GM21447 (cell line): ENCODE results near the gene MAP3K8.
A peak's percentile ranks its signal among the peaks of the same experiment; 100 is the strongest.

Source experiments
- ATAC-seq: cut with Tn5 transposase; IDR thresholded peaks from one replicate; pipeline ENCODE4 v1.9.1; 2021; ENCODE audit not compliant: unreplicated experiment

MAP3K8 gene

DNA sequence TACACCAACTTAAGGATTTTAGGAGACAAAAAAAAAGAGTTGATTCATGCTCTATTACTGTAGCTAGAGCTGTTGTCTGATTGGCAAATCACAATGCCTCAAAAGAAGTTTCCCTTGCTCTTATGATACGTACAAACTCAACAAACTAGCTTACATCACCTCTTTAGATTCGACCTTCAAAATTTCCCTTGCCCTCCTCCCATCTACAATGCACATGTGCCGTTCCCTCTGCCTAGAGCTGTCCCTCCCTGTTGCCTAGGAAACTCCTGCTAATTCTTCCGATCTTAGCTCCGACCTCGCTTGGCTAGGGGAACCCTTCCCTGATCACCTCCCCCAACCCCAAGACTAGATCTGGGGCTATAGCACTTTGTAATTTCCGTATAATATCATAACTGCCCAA lies 55.4 kb downstream of the MAP3K8 start:
- ATAC-seq, result no peak

DNA sequence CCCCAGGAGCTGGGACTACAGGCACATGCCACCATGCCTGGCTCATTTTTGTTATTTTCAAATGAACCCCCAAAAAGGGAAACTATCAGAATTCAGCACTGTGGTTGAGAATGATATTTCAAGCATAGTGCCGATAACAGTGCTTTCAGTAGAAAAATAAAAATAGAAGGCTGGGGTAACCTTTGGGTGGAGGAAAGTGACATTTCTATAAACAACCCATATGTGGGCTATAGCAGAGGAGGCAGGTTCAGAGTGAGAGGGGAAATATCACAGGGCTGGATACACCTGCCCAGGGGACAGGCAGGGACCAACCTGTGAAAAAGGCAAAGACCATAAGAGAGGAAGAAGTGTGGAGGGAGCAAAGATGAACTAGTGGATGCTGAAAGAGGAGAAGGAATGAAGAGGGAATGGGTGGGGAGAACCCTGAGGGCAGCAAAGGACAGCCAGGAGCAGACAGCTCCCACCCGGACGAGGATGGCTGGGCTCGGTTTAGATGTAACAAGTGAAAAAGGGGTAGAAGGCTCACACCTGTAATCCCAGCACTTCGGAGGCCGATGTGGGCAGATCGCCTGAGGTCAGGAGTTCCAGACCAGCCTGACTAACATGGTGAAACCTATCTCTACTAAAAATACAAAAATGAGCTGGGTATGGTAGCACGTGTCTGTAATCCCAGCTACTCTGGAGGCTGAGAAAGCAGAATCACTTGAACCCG lies 56.5 kb downstream of the MAP3K8 start:
- ATAC-seq, result peak; percentile 40

DNA sequence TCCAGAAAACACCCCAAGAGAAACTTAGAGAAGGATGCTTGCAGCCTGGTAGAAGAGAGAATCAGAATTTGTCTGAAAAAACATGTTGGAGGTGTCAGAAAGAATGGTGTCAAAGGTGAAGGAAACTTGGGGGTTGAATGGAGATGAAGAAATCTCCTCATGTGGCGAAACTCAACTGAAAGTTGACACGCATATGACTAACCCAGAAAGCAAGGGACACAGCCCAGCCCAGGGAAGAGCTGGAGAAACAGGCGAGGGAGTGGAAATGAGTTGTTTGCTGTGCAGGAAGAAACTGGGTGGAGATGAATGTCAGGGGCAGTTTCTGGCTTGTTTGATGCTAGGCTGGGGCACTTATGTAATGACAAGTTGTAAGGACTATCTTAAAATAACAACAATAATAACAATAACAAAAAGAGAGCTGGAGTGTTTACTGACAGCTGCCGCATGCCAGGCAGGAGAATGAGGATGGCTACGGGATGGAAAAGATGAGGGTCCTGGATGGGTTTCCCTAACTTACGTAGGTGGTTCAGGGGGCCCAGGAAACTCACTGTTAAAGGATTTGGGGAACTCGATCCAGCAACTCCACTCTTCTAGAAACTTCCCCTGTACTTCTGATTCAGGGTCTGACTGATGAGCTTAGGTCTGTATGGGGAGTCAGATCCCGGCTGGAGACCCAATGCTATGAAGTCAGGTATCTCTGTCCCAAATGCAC lies 57.4 kb downstream of the MAP3K8 start:
- no peak for ATAC-seq

DNA sequence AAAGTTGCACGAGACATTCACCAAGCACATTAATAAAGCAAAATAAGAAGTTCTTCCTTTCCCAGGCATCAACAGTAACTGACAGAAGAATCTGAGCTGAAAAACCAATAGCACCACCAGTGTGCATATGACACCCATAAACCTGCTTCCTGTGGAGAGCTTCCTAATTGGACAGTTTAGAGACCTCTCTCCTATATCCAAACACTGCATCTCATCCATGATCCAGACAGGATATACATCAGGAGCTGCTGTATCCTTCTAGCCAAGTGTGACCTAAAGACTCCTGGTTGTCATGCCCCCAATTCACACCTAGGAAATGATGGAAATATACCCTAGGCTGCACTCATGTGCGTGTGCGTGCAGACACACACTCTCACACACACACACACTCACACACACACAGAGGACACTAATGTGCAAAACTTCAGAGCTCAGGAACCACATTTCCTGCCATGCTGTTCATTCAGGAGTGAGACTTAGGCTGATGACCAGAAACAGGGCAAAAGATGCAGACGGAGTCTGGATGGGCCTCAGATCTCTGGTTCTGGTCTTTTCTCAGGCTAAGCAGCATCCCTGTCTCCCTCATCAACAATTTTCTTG lies 58.0 kb downstream of the MAP3K8 start:
- no peak for ATAC-seq

DNA sequence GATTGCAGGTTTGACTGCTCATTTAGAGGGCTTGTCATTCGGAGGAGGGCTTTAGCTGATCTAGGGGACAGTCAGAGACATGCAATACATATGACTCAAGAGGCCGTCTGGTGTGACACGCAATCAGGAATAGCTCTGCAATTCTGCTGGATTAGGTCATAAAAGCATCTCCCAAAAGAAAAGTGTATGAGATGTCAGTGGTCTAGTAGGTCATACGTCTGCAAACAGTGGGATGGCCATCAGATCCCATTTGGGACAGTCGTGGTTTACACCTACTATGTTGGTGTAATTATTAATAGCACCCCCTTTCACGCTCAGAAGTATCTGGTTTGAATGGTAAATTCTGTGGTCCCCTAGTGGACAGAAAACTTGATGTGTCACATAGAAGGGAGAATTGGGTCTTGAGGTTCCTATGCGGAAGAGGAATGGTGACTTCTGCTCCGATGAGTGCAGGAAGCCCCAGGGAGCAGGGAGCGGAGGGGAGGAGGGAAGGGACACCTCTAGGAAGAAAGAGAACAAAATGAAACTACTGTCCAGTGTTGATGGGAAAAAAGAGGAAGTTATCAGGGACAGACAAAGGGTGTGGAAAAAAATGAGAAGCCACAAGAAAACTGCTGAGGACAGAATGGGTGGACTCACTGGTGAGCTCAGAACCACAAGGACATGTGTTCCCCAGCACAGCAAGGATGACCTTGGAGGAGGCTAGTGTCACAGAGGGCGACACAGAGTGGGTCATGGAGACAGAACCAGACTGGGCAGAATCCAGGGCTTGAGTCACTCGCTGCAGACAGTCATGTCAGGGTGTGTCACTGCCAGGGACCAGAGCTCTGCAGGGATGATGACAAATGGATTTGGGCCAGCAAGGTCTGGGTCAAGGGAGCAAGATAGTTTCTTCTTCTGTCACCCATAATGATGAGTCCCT lies 59.9 kb downstream of the MAP3K8 start:
- ATAC-seq, result peak; percentile 40

DNA sequence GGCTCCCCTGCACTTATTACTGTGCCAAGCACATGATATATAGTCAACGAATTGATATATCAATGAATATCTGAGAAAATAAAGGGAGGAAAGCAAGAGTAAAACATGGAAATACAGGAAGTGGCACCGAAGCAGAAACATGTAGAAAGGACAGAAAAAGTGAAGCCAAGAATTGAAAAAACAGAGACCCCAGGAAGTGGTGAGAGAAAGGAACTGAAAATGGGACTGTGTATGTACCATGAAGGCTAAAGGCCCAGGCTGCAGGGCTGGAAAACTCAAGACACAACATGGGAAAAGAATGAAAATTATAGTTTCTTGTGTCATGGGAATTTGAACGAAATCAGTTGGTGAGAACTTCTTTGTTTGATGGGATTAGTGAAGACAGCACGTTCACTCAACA lies 60.6 kb downstream of the MAP3K8 start:
- no peak for ATAC-seq

DNA sequence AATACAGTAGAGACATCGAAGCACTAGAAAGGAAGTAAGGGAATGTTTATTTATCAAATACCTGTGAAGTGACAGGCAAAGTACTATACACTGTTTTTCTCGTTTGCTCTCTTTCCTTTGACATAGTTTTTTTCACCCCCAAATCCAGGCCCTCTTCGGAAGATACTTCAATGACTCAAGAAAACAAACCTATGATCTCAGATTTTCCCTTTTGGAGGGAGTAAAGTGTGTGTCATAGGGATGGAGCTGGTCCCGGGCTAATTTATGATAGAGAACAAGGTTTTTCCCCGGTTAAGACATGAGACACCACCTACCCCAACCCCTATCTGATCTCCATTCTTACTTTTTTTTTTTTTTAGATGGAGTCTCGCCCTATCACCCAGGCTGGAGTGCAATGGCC lies 61.7 kb downstream of the MAP3K8 start:
- no peak for ATAC-seq

DNA sequence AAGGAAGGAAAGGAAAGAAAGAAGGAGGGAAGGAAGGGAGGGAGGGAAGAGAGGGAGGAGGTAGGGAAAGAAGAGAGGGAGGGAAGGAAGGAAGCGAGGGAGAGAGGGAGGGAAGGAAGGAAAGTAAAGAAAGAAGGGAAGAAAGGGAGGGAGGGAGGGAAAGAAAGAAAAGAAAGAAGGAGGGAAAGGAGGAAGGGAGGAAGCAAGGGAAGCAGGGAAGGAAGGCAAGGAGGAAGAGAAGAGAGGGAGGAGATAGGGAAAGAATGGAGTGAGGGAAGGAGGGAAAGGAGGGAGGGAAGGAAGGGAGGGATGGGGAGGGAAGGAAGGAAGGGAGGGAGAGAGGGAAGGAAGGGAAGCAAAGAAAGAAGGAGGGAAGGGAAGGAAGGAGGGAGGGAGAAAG lies 65.8 kb downstream of the MAP3K8 start:
- ATAC-seq, result no peak

DNA sequence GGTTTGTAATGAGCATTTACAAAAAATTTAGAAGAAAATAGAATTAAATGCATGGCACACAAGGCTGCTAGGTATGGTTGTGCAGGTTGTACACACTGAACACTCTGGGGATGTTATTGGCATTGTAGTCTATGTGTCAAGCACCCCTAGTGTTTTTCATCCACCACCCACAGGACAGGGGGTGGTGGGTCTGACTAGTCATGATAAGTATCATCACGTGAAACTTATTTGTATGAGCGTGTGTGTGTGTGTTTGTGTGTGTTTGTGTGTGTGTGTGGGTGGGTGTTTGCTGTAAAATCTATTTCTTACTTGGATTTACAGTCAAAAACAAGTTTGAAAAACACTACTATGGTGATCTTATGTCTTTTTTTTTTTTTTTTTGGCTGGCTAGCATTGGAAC lies 66.5 kb downstream of the MAP3K8 start:
- no peak for ATAC-seq

DNA sequence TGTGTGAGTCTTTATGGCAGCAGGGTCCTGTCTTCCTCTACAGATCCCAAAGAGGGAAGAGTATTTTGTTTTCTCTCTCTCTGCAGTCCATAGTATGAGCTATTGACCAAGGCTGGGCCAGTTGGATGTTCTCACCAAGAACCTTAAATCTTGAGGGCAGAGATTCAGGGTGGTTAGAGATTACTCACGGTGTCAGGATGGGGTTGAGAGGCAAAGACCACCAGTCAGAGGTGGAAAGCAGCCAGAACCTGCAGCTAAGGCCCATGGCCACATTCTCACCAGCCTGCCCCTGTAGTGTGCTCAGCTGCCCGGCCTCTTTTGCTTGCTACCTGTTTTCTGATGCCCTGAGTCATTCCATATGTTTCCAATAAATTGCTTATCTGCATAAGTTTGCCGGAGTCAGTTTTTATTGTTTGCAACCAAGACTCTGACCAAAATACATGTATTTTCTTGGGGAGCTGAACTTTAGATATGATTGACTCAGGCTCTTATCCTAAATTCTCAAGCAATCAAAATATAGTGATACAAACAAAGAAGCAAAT lies 67.0 kb downstream of the MAP3K8 start:
- ATAC-seq, result no peak

DNA sequence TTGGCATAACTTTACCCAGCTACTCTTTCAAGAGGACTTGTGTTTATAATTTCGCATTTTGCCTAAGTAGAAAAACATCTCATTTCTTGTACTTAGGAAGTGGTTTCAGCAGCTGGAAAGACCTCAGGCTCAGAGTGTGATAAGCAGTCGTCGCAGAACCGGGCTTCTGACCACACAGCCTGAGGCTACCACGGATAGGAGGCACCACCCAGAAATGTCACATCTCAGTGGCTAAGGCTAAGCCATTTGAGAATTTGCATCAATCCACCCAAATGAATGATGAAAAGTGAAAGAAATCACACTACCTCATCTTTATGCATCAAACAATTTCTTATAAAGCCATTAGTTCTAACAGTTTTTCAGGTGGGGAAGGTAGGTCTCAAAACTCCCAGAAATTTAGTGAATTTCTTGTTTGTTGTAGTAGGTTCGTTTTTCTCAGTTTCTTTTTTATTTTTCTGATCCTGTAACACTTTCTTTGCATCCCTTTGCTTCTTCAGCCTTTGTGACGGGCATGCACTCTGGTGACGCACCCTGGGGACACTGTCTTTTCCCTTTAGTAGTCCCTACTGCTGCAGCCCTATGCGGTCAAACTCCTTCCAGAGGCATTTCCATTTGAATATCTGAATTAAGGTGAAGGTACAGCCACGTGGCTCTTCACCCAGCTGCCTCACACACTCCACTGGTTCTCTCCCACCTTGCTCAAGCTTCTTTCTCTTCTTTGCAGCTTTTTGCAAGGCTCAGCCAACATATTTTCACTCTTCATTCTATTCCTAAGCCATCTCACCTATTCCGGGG lies 68.5 kb downstream of the MAP3K8 start:
- ATAC-seq, result peak; percentile 88

DNA sequence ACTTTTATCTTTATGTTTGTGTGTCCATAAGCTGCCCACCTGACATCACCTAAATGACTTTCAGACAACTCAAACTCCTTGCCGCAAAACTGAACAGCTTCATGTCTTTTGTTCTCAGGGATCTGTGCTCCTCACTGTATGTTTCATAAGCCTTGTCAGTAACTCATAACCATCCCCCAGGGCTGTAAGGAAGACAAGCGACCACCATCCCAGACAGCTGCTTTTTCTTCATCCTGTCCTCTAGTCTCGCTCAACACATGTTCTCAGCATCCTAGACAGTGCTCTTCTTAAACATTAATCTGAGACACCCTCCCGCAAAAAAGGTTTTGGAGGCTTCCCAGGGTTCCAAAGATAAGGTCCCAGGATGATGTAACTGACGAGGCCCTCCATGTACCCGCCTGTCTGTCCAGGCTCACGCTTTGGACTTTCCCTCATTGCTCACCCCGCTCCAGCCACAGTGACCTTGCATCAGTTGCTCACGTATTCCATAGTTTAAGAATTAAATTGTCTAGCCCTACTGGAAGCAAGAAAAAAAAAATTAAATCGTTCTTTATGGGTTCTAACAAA lies 69.8 kb downstream of the MAP3K8 start:
- ATAC-seq, result no peak

DNA sequence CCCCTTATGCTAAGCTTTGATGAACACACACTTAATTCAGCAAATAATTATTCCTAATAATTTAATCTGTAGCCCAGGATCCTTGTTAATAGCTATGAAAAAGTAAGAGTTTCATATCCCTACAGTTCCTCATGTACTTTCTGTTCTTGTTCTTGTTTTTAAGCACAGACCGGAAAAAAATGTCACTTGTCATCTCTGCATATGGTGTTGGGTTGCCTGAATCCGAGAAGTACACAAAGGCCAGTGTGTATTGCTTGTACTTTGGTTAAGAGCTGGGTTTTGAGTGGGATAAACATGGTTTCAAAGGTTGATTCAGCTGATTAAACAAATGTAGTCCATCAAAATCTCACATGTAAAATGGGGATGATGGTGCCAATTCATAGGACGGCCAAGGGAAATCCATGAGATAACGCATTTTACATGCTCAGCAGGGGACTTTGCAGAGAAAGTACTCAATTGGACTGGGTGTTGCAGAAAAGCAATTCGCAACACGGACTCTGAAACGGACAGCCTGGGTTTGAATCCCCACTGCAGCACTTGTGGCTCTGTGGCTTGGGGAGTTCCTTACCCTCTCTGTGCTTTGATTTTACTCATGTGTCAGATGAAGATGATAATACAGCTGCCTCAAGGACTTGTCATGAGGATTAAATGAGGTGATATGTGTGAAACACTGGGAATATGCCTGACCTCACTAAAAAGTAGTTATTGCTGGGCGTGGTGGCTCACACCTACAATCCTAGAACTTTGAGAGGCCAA lies 71.7 kb downstream of the MAP3K8 start:
- no peak for ATAC-seq

DNA sequence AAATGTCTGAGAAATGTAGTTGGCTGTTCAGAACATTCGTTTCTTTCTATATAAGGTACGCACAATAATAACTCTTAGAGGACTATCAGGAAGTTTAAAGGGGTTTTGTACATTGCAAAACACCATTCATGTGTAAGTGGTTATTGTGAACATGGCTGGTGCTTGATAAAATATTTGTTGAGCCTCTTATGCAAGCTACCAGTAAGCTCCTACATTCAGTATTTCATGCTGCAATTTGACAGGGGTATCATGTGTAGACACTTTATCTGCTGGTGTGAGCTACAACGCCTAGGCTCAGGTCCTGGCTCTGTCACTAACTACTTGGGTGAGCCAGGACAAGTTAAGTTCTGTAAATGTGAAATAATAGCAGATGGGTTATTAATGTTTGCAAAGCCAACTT lies 75.5 kb downstream of the MAP3K8 start:
- no peak for ATAC-seq

DNA sequence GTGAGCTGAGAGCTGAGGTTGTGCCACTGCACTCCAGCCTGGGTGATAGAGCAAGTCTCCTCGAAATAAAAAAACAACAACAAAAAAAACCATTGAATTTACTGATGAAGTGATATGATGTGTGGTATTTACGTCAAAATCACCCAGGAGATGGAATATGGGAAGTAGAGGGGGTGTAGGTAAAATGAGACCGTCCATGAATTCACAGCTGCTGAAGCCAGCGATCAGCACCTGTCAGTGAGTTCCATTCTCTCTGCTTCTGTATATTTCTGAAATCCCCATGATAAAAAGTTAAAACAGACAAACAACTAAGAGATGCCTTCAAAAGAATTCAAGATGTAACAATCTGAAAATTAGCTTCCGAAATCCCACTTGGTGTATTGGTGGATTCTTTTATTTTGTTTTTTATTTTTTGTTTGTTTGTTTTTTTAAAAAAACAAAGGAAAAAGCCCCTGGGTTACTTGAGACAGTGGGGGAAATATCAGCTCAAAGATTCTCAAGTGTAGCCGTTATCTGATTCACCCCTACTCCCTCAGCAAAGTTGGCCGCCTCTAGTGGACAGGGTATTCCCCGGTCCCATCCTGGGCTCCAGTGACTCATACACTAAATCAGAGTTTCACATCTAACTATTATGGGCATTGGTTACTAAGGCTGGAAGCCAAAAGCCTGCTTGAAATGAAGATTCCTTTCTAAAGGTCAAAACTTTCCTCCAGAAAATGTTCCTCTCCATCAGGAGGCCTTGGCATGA lies 76.4 kb downstream of the MAP3K8 start:
- ATAC-seq, result peak; percentile 89

DNA sequence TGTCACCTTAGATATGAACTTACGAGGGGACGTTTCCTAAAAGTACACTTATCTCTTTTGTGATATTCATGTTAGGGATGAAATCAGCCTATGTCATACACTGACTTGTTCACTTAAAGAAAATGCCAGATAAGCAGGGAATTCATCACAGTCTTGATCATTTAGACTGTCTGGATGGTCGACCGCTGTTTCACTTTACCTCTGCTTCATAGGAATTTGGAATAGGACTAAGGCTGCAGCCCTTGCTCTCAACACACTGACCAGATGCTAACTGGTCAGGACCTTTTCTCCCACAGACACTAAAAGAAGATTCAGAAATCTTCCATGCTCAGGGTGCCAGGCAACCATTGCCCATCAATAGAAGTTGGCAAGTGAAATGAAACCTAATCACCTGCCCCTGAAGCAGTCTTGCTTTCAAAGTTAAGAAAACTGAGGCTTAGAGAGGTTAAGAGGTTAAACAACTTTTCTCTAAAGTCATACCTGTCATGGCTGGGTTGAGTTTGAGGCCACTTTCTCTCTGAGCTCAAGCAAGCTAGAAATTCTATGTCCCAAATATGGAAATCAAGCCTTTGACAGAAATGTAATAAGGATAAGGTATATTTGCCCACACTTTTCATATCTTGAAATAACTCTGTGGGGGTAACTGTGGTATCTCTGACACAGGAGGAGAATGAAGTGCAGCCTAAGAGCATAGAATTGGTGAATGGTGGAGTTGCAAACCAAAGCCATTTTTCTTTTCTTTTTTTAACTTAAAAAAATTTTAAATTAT lies 77.1 kb downstream of the MAP3K8 start:
- ATAC-seq, result peak; percentile 53
